Measurements from ENCODE around the gene ALPG.
"Not testable (repeated sequence)": the region's sequence is repeated elsewhere in the genome, so short reads cannot be mapped to it uniquely, and the experiment has no call there.

Gene ALPG

DNA sequence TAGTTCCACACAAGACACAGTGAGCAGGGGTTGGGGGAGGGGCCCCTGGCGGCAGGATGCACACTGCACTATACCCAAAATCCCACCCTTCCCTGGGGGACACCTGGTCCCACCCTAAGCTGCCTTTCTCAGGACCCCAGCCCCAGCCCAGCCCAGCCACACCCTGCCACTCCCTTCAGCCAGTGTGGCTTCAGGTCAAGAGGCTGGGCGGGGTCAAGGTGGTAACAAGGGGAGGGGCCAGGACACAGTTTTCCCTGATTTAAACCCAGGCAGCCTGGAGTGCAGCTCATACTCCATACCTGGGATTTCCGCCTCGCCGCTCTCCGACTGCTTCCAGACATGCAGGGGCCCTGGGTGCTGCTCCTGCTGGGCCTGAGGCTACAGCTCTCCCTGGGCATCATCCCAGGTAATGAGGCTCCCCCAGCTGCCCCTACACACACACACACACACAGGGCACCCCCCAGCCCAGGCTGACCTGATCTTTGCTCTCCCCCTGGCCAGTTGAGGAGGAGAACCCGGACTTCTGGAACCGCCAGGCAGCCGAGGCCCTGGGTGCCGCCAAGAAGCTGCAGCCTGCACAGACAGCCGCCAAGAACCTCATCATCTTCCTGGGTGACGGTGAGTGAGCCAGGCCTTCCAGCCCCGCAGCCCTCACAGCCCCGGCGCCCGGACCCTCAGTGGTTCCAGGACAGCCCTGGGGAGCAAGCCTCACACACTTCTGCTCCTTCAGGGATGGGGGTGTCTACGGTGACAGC lies at the start of gene ALPG:
Gene ALPG, plus strand, starts transcription at position 289 of the 755 bp plus-strand sequence. Its CDS starts 51 bp downstream, at position 340.
- Histone ChIP-seq H3K36me3 (replicated peaks) (no peaks in the 10 kb centered on the region), H3K27me3 (ENCODE audit: low read depth) (no peaks in the 10 kb centered on the region), H3K4me1 (no peaks in the 10 kb centered on the region), H3K9me3 (no peaks in the 10 kb centered on the region), H3K4me3 (no peak within 1 kb of the TSS)
- in situ Hi-C loops (cut with MboI; ENCODE audit: low sequenced_read_pairs), result no loop called here
- no peak for DNase-seq (ENCODE audit: low spot score in 2 of 2)

GRCh38 chr2:232361646-232362045 lies 45.0 kb upstream of the ALPG start:
- no peaks in the 10 kb centered on the region for H3K9me3 ChIP-seq
- H3K4me1 ChIP-seq, result no peaks in the 10 kb centered on the region
- in situ Hi-C loops (cut with MboI; ENCODE audit: low sequenced_read_pairs), result no loop called here
- H3K4me3 ChIP-seq, result no peak overlapping the region
- no peaks in the 10 kb centered on the region for H3K36me3 ChIP-seq (replicated peaks)
- H3K27me3 ChIP-seq (ENCODE audit: low read depth), result no peaks in the 10 kb centered on the region
- no peak for DNase-seq (ENCODE audit: low spot score in 2 of 2)

GRCh38 chr2:232362174-232362900 lies 44.3 kb upstream of the ALPG start:
- no peak overlapping the region for H3K4me3 ChIP-seq
- no peak for DNase-seq (ENCODE audit: low spot score in 2 of 2)
- no peaks in the 10 kb centered on the region for H3K27me3 ChIP-seq (ENCODE audit: low read depth)
- in situ Hi-C loops (cut with MboI; ENCODE audit: low sequenced_read_pairs), result no loop called here
- H3K4me1 ChIP-seq, result no peaks in the 10 kb centered on the region
- H3K9me3 ChIP-seq, result no peaks in the 10 kb centered on the region
- no peaks in the 10 kb centered on the region for H3K36me3 ChIP-seq (replicated peaks)

DNA sequence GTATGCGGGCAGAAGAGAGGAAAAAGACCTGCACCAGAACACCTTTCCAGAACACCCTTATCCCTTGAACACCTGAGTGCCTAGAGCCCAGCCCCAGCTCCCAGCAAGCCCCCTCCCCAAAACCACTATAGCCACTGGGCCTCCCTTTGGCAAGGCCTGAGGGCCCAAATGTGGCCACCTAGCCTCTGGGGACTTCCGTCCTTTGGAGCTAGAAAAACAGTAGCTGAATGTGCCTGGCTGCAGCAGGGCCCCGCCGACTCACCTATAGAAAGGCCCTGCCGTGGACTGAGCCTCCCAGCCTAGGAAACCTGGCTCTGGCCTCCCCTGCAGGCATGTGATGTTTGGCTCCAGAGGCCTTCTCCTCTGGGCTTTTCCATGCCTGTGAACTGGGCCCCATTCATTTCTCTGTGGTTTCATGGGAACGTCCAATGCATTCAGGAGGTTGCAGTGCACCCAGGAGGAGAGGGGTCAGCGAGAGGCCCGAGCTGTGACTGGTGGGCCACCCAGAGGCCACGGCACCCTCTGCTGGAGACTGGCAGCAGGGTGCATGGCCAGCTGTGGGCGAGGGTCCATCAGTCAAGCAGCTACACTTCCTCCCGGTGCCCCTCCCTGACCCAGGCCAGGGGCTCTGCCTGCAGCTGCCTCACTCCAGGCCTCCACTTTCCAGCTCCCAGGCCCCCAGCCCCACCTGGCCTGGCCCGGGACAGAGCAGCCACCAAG lies 43.4 kb upstream of the ALPG start:
- DNase-seq (ENCODE audit: low spot score in 2 of 2); H3K36me3 ChIP-seq (replicated peaks); in situ Hi-C loops (cut with MboI; ENCODE audit: low sequenced_read_pairs); H3K4me1 ChIP-seq; H3K9me3 ChIP-seq; H3K4me3 ChIP-seq; H3K27me3 ChIP-seq (ENCODE audit: low read depth): not testable (repeated sequence)

DNA sequence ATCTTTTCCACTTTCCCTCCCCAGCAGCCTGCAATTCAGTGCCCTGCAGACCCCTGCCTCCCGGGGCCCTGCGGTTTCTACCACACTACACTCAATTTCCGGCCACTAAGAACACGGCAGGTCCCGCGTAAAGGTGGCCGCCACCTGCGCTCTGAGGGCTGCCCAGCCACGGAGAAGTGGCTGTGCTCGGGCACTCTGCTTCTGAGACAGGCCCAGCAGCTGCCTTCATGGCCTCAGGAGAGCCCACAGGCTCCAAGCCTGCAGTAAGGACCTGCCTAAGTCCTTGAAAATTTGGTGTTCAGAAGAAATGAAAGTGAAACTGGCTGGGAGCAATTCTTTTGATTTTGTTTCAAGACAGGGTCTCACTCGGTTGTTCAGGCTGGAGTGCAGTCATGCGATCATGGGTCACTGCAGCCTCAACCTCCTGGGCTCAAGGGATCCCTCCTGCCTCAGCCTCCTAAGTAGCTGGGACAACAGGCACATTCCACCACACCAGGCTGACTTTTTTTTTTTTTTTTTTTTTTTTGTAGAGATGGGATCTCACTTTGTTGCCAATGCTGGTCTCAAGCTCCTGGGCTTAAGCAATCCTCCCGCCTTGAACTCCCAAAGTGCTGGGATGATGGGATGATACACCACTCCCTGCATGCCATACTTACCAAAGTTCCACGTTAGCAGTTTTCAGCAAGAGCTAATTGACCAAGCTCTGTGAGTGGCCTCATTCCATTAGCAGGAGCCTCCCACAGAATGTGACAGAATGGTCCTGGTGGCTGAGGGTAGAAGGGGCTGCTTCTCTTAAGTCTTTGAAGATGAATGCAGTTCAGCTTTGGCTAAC lies 42.6 kb upstream of the ALPG start:
- no peaks in the 10 kb centered on the region for H3K9me3 ChIP-seq
- DNase-seq (ENCODE audit: low spot score in 2 of 2), result no peak
- no peaks in the 10 kb centered on the region for H3K4me1 ChIP-seq
- no peak overlapping the region for H3K4me3 ChIP-seq
- H3K36me3 ChIP-seq (replicated peaks), result no peaks in the 10 kb centered on the region
- H3K27me3 ChIP-seq (ENCODE audit: low read depth), result no peaks in the 10 kb centered on the region
- in situ Hi-C loops (cut with MboI; ENCODE audit: low sequenced_read_pairs), result no loop called here

DNA sequence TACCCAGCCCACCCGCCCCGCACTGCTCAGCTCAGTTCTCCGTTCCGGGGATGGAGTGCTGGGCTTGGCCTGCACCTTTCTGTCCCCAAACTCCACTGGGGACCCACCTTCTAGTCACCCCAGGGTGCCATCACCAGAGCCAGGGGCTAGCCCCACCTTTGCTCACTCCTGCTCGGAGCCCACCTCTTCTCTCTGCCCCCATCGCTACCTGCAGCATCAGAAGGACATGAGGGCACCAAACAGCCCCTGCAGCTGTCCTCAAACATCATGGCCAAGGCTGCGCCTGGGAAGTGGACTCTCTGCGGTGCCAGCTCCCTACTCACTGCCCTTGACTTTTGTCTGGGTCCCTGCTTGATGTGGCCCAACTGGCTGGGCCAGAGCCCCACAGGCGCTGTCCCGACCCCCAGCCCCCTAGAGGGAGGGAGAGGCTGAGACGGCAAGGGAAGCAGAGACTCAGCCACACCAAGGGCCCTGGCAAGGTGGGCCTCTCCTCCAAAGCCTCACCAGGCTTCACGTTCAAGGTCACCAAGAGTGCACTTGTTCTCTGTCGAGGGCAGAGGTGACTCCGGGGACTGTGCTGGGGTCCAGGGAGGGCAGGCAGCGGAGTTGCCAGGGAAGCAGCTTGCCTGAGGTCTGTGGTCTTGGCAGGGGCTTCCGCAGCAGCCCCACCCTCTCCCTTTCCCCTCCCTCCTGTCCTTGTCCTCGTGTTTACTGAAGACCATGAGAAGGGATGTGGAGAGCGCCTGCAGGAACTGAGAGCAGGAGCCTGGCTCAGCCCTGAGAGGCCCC lies 41.6 kb upstream of the ALPG start:
- H3K4me1 ChIP-seq, result not testable (repeated sequence)

DNA sequence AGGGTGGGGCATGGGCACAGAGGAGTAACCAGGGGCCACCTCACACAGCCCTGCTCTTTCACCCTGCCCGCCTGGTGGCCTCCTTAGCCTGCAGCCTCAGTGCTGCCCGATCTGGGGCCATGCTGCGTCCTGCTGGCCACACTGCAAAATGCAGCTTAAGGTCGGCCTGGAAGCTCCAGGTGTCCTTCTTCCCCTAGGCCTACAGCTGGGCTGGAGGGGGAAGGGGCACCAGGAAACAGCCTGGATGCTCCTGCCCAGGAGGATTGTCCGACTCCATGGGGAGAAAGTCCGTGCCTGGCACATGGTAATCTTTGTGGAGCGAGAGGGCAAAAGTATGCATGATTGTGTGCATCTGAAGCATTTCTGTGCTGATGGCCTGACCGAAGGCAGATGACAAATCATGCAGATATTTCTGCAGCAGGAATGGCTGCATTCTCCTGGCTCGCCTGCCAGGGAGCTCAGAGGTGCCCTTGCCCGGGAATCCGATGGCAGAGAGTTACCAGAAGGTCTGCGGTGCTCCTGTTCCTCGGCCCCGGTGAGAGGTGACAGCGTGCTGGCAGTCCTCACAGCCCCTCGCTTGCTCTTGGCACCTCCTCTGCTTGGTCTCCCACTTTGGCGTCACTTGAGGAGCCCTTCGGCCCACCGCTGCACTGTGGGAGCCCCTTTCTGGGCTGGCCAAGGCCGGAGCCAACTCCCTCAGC lies 40.9 kb upstream of the ALPG start:
- no peaks in the 10 kb centered on the region for H3K27me3 ChIP-seq (ENCODE audit: low read depth)
- H3K4me3 ChIP-seq, result no peak overlapping the region
- H3K9me3 ChIP-seq, result no peaks in the 10 kb centered on the region
- no peaks in the 10 kb centered on the region for H3K36me3 ChIP-seq (replicated peaks)
- H3K4me1 ChIP-seq, result no peaks in the 10 kb centered on the region
- peak in 1 of 2 experiments; percentile 59 for DNase-seq (ENCODE audit: low spot score in 2 of 2)
- in situ Hi-C loops (cut with MboI; ENCODE audit: low sequenced_read_pairs), result no loop called here

More for the DNA sequence above, 41.6 kb upstream of the ALPG start:
- in situ Hi-C loops (cut with MboI; ENCODE audit: low sequenced_read_pairs); H3K27me3 ChIP-seq (ENCODE audit: low read depth); H3K36me3 ChIP-seq (replicated peaks); DNase-seq (ENCODE audit: low spot score in 2 of 2); H3K9me3 ChIP-seq; H3K4me3 ChIP-seq: not testable (repeated sequence)

- H3K9me3 ChIP-seq; H3K36me3 ChIP-seq (replicated peaks); H3K4me1 ChIP-seq; H3K4me3 ChIP-seq; H3K27me3 ChIP-seq (ENCODE audit: low read depth); DNase-seq (ENCODE audit: low spot score in 2 of 2); in situ Hi-C loops (cut with MboI; ENCODE audit: low sequenced_read_pairs): not testable (repeated sequence)
These were observed 40.2 kb upstream of the ALPG start for GRCh38 chr2:232366461-232366860.

GRCh38 chr2:232367016-232367415 lies 39.6 kb upstream of the ALPG start:
- in situ Hi-C loops (cut with MboI; ENCODE audit: low sequenced_read_pairs), result no loop called here
- no peaks in the 10 kb centered on the region for H3K27me3 ChIP-seq (ENCODE audit: low read depth)
- no peak for DNase-seq (ENCODE audit: low spot score in 2 of 2)
- H3K4me3 ChIP-seq, result no peak overlapping the region
- H3K36me3 ChIP-seq (replicated peaks), result no peaks in the 10 kb centered on the region
- H3K9me3 ChIP-seq, result no peaks in the 10 kb centered on the region
- no peaks in the 10 kb centered on the region for H3K4me1 ChIP-seq

DNA sequence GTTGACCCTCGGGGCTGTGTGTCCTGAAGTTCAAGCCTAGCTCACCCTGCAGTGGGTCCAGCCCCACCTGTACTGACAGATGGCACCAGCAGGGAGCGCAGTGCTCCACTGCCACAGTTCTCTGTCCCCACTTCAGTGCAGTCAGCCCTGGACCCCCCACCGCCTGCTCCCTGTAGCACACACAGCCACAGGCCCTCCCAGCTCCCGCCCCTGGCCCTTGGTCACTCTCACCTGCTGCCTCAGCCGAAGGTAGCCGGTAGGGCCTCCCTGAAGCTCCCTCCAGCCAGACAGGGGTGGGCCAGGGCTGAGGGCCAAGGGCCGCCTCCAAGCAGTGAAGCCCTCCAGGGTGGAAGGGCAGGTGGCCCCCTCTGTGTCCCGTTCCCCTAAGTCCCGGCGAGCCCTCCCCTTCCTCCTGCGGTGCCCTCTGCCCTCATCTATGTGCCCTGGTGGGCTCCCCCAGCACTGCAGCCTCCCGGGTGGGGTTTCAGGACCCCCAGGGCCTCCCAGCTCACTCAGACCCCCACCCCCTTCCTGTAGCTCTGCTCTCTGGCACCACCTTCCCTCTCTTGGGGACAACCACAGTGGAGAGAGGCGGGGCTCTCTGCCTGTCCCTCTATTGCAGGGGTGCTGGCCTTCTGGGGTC lies 38.9 kb upstream of the ALPG start:
- peak in 1 of 2 experiments; percentile 62 for DNase-seq (ENCODE audit: low spot score in 2 of 2)
- Histone ChIP-seq H3K36me3 (replicated peaks) (no peaks in the 10 kb centered on the region), H3K27me3 (ENCODE audit: low read depth) (no peaks in the 10 kb centered on the region), H3K4me1 (no peaks in the 10 kb centered on the region), H3K9me3 (no peaks in the 10 kb centered on the region), H3K4me3 (no peak overlapping the region)
- in situ Hi-C loops (cut with MboI; ENCODE audit: low sequenced_read_pairs), result no loop called here

GRCh38 chr2:232368311-232368731 lies 38.3 kb upstream of the ALPG start:
- H3K27me3 ChIP-seq (ENCODE audit: low read depth), result no peaks in the 10 kb centered on the region
- no peak for DNase-seq (ENCODE audit: low spot score in 2 of 2)
- no peak overlapping the region for H3K4me3 ChIP-seq
- in situ Hi-C loops (cut with MboI; ENCODE audit: low sequenced_read_pairs), result no loop called here
- no peaks in the 10 kb centered on the region for H3K9me3 ChIP-seq
- no peaks in the 10 kb centered on the region for H3K36me3 ChIP-seq (replicated peaks)
- H3K4me1 ChIP-seq, result no peaks in the 10 kb centered on the region
